Liver (tissue), 9 donors: ENCODE measurements around the gene SLC6A17. TPM values are rescaled to one million over a fixed set of nuclear protein-coding genes. Genes with fewer than 3 reads are reported as not detected.

Experiments
- DNase-seq: peaks from one replicate; pipeline ENCODE4 v3.0.0-alpha.2; 2017; ENCODE audit warnings: low spot score
- H3K27ac ChIP-seq, 2 donors: one replicate each; pipeline ENCODE4 v1.7.0; 2013; ENCODE audit warnings: inconsistent platforms in 2 of 2, low read length in 2 of 2, control low read depth in 1 of 2, low read depth in 1 of 2, mild to moderate bottlenecking in 1 of 2
- H3K27me3 ChIP-seq, 4 donors: one replicate each; pipeline versions ENCODE4 v1.6.1 to v1.7.0; 2013; ENCODE audit warnings: low read length in 3 of 4, inconsistent platforms in 1 of 4, mild to moderate bottlenecking in 1 of 4, moderate library complexity in 1 of 4; ENCODE audit not compliant: control insufficient read depth in 4 of 4, insufficient read depth in 4 of 4
- H3K36me3 ChIP-seq, 4 donors: one replicate each; pipeline versions ENCODE4 v1.6.1 to v1.7.0; 2013; ENCODE audit warnings: low read length in 3 of 4, mild to moderate bottlenecking in 3 of 4, low read depth in 1 of 4, moderate library complexity in 1 of 4; ENCODE audit not compliant: control insufficient read depth in 4 of 4, insufficient read depth in 3 of 4
- H3K4me1 ChIP-seq, 4 donors: one replicate each; pipeline versions ENCODE4 v1.6.1 to v1.7.0; 2013; ENCODE audit warnings: low read length in 3 of 4, mild to moderate bottlenecking in 3 of 4, moderate library complexity in 1 of 4; ENCODE audit not compliant: control insufficient read depth in 4 of 4, insufficient read depth in 4 of 4
- H3K4me3 ChIP-seq, 3 donors: one replicate each; pipeline versions ENCODE4 v1.6.1 to v1.7.0; 2013; ENCODE audit warnings: low read length in 3 of 3, control low read depth in 1 of 3, low read depth in 1 of 3, mild to moderate bottlenecking in 1 of 3
- H3K9ac ChIP-seq, 2 donors: one replicate each; pipeline ENCODE4 v1.7.0; 2013; ENCODE audit warnings: low read length in 2 of 2, mild to moderate bottlenecking in 2 of 2, moderate library complexity in 2 of 2, control low read depth in 1 of 2, low read depth in 1 of 2
- H3K9me3 ChIP-seq, 4 donors: one replicate each; pipeline versions ENCODE4 v1.6.1 to v1.7.0; 2013; ENCODE audit warnings: low read length in 3 of 4; ENCODE audit not compliant: control insufficient read depth in 4 of 4
- ATF3 ChIP-seq: IDR thresholded peaks from 2 replicates; pipeline ENCODE4 v1.6.1; 2016; ENCODE audit warnings: antibody characterized with exemption
- CTCF ChIP-seq: fragments of 150-350 bp; IDR thresholded peaks from 2 replicates; pipeline ENCODE4 v1.5.1; 2017; ENCODE audit warnings: improper control_type of control experiment, low read depth, low read length; ENCODE audit not compliant: missing input control
- EGR1 ChIP-seq, 2 donors: IDR thresholded peaks; 2 replicates each; pipeline ENCODE4 v1.6.1; 2016 to 2018; ENCODE audit warnings: antibody characterized with exemption in 2 of 2, low read depth in 2 of 2
- FOXA1 ChIP-seq: IDR thresholded peaks from 2 replicates; pipeline ENCODE4 v1.6.1; 2016; ENCODE audit warnings: antibody characterized with exemption
- FOXA2 ChIP-seq: IDR thresholded peaks from 2 replicates; pipeline ENCODE4 v1.6.1; 2016; ENCODE audit warnings: antibody characterized with exemption
- GABPA ChIP-seq, 2 donors: IDR thresholded peaks in 1 of 2; conservative IDR thresholded peaks in 1 of 2; 2 replicates each; pipeline ENCODE4 v1.6.1; 2016; ENCODE audit warnings: antibody characterized with exemption in 2 of 2, mild to moderate bottlenecking in 1 of 2, moderate library complexity in 1 of 2
- HNF4A ChIP-seq, 2 donors: conservative IDR thresholded peaks; 2 replicates each; pipeline ENCODE4 v1.6.1; 2016; ENCODE audit warnings: antibody characterized with exemption in 2 of 2, mild to moderate bottlenecking in 2 of 2
- HNF4G ChIP-seq: IDR thresholded peaks from 2 replicates; pipeline ENCODE4 v1.6.1; 2016; ENCODE audit warnings: antibody characterized with exemption
- JUND ChIP-seq, 2 donors: IDR thresholded peaks; 2 replicates each; pipeline ENCODE4 v1.6.1; 2016; ENCODE audit warnings: antibody characterized with exemption in 2 of 2
- MAX ChIP-seq: IDR thresholded peaks from 2 replicates; pipeline ENCODE4 v1.6.1; 2016; ENCODE audit warnings: antibody characterized with exemption
- NR2F2 ChIP-seq: IDR thresholded peaks from 2 replicates; pipeline ENCODE4 v1.6.1; 2016; ENCODE audit warnings: antibody characterized with exemption
- RAD21 ChIP-seq, 2 donors: IDR thresholded peaks; 2 replicates each; pipeline ENCODE4 v1.6.1; 2016; ENCODE audit warnings: antibody characterized with exemption in 2 of 2, mild to moderate bottlenecking in 2 of 2
- REST ChIP-seq: IDR thresholded peaks from 2 replicates; pipeline ENCODE4 v1.6.1; 2016; ENCODE audit warnings: antibody characterized with exemption, mild to moderate bottlenecking
- RXRA ChIP-seq, 2 donors: IDR thresholded peaks; 2 replicates each; pipeline ENCODE4 v1.6.1; 2017 to 2018; ENCODE audit warnings: antibody characterized with exemption in 2 of 2, mild to moderate bottlenecking in 1 of 2
- SP1 ChIP-seq: IDR thresholded peaks from 2 replicates; pipeline ENCODE4 v1.6.1; 2018; ENCODE audit warnings: antibody characterized with exemption, mild to moderate bottlenecking
- TAF1 ChIP-seq: conservative IDR thresholded peaks from 2 replicates; pipeline ENCODE4 v1.6.1; 2016; ENCODE audit warnings: antibody characterized with exemption, mild to moderate bottlenecking
- YY1 ChIP-seq: IDR thresholded peaks from 2 replicates; pipeline ENCODE4 v1.6.1; 2016; ENCODE audit warnings: antibody characterized with exemption, mild to moderate bottlenecking
- ZBTB33 ChIP-seq: IDR thresholded peaks from 2 replicates; pipeline ENCODE4 v1.6.1; 2016; ENCODE audit warnings: antibody characterized with exemption
- WGBS: extraction: QIAGEN DNeasy Blood & Tissue Kit; methylation state at CpG from one replicate; pipeline ENCODE4 v1.1.7; 2013; 5-methylcytosine and 5-hydroxymethylcytosine counted together
- polyA plus RNA-seq, 2 donors: library from polyadenylated mRNA; stranded (reverse) in 1 of 2; unstranded in 1 of 2; fragments of 200-250 nt in 1 of 2; fragments of >200 nt in 1 of 2; fragmentation: Nextera tagmentation in 1 of 2; extraction: Ambion mirVana in 1 of 2; gene quantifications; one replicate each; pipeline versions ENCODE4 v1.2.1 to v1.2.3, GENCODE V29; 2013 to 2015
- total RNA-seq, 2 donors: library from RNA; depleted of rRNA; stranded (reverse); fragments of >200 nt; gene quantifications; one replicate each; pipeline ENCODE4 v1.2.3, GENCODE V29; 2014
- donor health status: healthy.
- donor health status: healthy.
- donor health status: healthy.
- donor health status: healthy.
- donor health status: healthy.

Gene SLC6A17
- total and polyA plus RNA-seq, 4 donors, result not detected

GRCh38 chr1:110161849-110162248 is 11.6 kb downstream of the SLC6A17 start:
- Histone ChIP-seq H3K9ac (no peak overlapping the region), H3K9me3 (no peaks in the 10 kb centered on the region), H3K27ac (no peak overlapping the region), H3K4me3 (no peak overlapping the region), H3K36me3 (no peaks in the 10 kb centered on the region), H3K4me1 (no peaks in the 10 kb centered on the region), H3K27me3 (no peaks in the 10 kb centered on the region)
- TF ChIP-seq TAF1 (no peak), ATF3 (no peak), HNF4G (no peak), GABPA (IDR thresholded peaks at IDR 0.05 in 1 of 2, conservative IDR thresholded peaks at IDR 0.05 in 1 of 2) (no peak), JUND (IDR thresholded peaks at IDR 0.05) (no peak), EGR1 (IDR thresholded peaks at IDR 0.05; ENCODE audit: low read depth in 2 of 2) (no peak), ZBTB33 (no peak), HNF4A (conservative IDR thresholded peaks at IDR 0.05) (no peak), FOXA2 (no peak), REST (no peak), SP1 (no peak), RXRA (IDR thresholded peaks at IDR 0.05) (no peak), FOXA1 (no peak), NR2F2 (no peak), RAD21 (IDR thresholded peaks at IDR 0.05) (no peak), MAX (no peak), CTCF (no peak), YY1 (no peak)
- 83% methylated on average over 11 of the region's 11 CpGs for WGBS
- no peak for DNase-seq

- no peak for DNase-seq
- no peaks in the 10 kb centered on the region for H3K36me3 ChIP-seq
- H3K27ac ChIP-seq, result no peak overlapping the region
- 56% methylated on average over 7 of the region's 7 CpGs for WGBS
- H3K9me3 ChIP-seq, result no peaks in the 10 kb centered on the region
- no peaks in the 10 kb centered on the region for H3K4me1 ChIP-seq
- no peak overlapping the region for H3K4me3 ChIP-seq
- H3K9ac ChIP-seq, result no peak overlapping the region
- H3K27me3 ChIP-seq, result no peaks in the 10 kb centered on the region
- TF ChIP-seq SP1, result no peak
- TF ChIP-seq RXRA (IDR thresholded peaks at IDR 0.05), result no peak
- no peak for TF ChIP-seq GABPA (IDR thresholded peaks at IDR 0.05 in 1 of 2, conservative IDR thresholded peaks at IDR 0.05 in 1 of 2)
- no peak for TF ChIP-seq RAD21 (IDR thresholded peaks at IDR 0.05)
- TF ChIP-seq ATF3, result no peak
- TF ChIP-seq FOXA1, result no peak
- no peak for TF ChIP-seq ZBTB33
- no peak for TF ChIP-seq JUND (IDR thresholded peaks at IDR 0.05)
- no peak for TF ChIP-seq TAF1
- no peak for TF ChIP-seq MAX
- TF ChIP-seq CTCF, result no peak
- no peak for TF ChIP-seq EGR1 (IDR thresholded peaks at IDR 0.05; ENCODE audit: low read depth in 2 of 2)
Observed at GRCh38 chr1:110163591-110163990, 13.3 kb downstream of the SLC6A17 start.
